OCI-LY1 (cell line): ENCODE results near the gene LIFR.

Experiments used
- H2AFZ ChIP-seq: fragments of 200-600 bp; sonication (generic), shearing (Covaris generic); 2 replicates; pipeline ENCODE4 v1.6.0; 2014; ENCODE audit warnings: antibody characterized with exemption, mild to moderate bottlenecking, low read length
- H3F3A ChIP-seq: fragments of 200-600 bp; sonication (generic), shearing (Covaris generic); 2 replicates; pipeline ENCODE4 v1.6.0; 2014; ENCODE audit warnings: mild to moderate bottlenecking, antibody characterized with exemption, low read length, moderate library complexity; ENCODE audit not compliant: insufficient read depth
- H3K27ac ChIP-seq: fragments of 200-600 bp; sonication (generic); 2 replicates; pipeline ENCODE4 v1.5.1; 2014; ENCODE audit warnings: low read length, mixed run types, mild to moderate bottlenecking, low read depth; ENCODE audit not compliant: poor library complexity, severe bottlenecking
- H3K27me3 ChIP-seq: fragments of 200-600 bp; sonication (generic); 2 replicates; pipeline ENCODE4 v1.6.0; 2014; ENCODE audit warnings: antibody characterized with exemption, mild to moderate bottlenecking, low read length, moderate library complexity; ENCODE audit not compliant: insufficient read depth
- H3K36me3 ChIP-seq: fragments of 200-600 bp; sonication (generic); 2 replicates; pipeline ENCODE4 v1.6.1; 2014; ENCODE audit warnings: mild to moderate bottlenecking, antibody characterized with exemption, low read length, moderate library complexity, mixed read lengths; ENCODE audit not compliant: insufficient read depth
- H3K4me1 ChIP-seq: fragments of 200-600 bp; sonication (generic); 2 replicates; pipeline ENCODE4 v1.5.1; 2014; ENCODE audit warnings: mild to moderate bottlenecking, low read length, moderate library complexity; ENCODE audit not compliant: insufficient read depth, severe bottlenecking
- H3K4me2 ChIP-seq: fragments of 200-600 bp; sonication (generic), shearing (Covaris generic); 2 replicates; pipeline ENCODE4 v1.6.1; 2014; ENCODE audit warnings: low read length
- H3K4me3 ChIP-seq: fragments of 200-600 bp; sonication (generic); 2 replicates; pipeline ENCODE4 v1.5.1; 2014; ENCODE audit warnings: low read length, low read depth, mild to moderate bottlenecking, mixed read lengths; ENCODE audit not compliant: poor library complexity, severe bottlenecking
- H3K79me2 ChIP-seq: fragments of 200-600 bp; shearing (Covaris generic); 2 replicates; pipeline ENCODE4 v1.6.1; 2016; ENCODE audit warnings: mixed run types, low read length, mixed read lengths; ENCODE audit not compliant: insufficient read depth
- H3K9ac ChIP-seq: fragments of 200-600 bp; sonication (generic), shearing (Covaris generic); 2 replicates; pipeline ENCODE4 v1.6.1; 2014; ENCODE audit warnings: mild to moderate bottlenecking, low read length, mixed read lengths
- H3K9me2 ChIP-seq: fragments of 200-600 bp; sonication (generic), shearing (Covaris generic); 2 replicates; pipeline ENCODE4 v1.6.1; 2014; ENCODE audit warnings: low read depth, mild to moderate bottlenecking, low read length, mixed read lengths
- H3K9me3 ChIP-seq: fragments of 200-600 bp; shearing (Covaris generic); 2 replicates; pipeline ENCODE4 v1.6.1; 2014; ENCODE audit warnings: low read length, mixed read lengths
- H4K20me1 ChIP-seq: fragments of 200-600 bp; sonication (generic), shearing (Covaris generic); 2 replicates; pipeline ENCODE4 v1.6.0; 2016; ENCODE audit warnings: mild to moderate bottlenecking, low read length; ENCODE audit not compliant: insufficient read depth
- EZH2 ChIP-seq: fragments of 200-600 bp; sonication (generic), shearing (Covaris generic); IDR thresholded peaks from 2 replicates; pipeline ENCODE4 v1.8.0; 2017; ENCODE audit warnings: borderline replicate concordance, mixed run types, mild to moderate bottlenecking, antibody characterized with exemption, low read length, moderate library complexity, mixed read lengths
- TF ChIP-seq, protein P1 (sequence below): fragments of 200-600 bp; sonication (generic), shearing (Covaris generic); IDR thresholded peaks from 2 replicates; pipeline ENCODE4 v1.5.1; 2017; ENCODE audit warnings: mild to moderate bottlenecking, antibody characterized with exemption, low read length, moderate library complexity, mixed read lengths

LIFR gene

GRCh38 chr5:38602641-38603040 is 46.2 kb upstream of the LIFR start:
- Histone ChIP-seq H3K9me3 (no peaks in the 10 kb centered on the region), H3K27me3 (no peaks in the 10 kb centered on the region), H3K9me2 (no peaks in the 10 kb centered on the region), H3K36me3 (no peaks in the 10 kb centered on the region), H3K4me3 (no peak overlapping the region), H4K20me1 (no peaks in the 10 kb centered on the region), H2AFZ (no peak overlapping the region), H3K27ac (no peak overlapping the region), H3K4me2 (no peak overlapping the region), H3K4me1 (no peaks in the 10 kb centered on the region), H3F3A (no peaks in the 10 kb centered on the region), H3K79me2 (no peaks in the 10 kb centered on the region), H3K9ac (no peak overlapping the region)
- TF ChIP-seq EZH2: no peak
- TF ChIP-seq, protein P1, sequence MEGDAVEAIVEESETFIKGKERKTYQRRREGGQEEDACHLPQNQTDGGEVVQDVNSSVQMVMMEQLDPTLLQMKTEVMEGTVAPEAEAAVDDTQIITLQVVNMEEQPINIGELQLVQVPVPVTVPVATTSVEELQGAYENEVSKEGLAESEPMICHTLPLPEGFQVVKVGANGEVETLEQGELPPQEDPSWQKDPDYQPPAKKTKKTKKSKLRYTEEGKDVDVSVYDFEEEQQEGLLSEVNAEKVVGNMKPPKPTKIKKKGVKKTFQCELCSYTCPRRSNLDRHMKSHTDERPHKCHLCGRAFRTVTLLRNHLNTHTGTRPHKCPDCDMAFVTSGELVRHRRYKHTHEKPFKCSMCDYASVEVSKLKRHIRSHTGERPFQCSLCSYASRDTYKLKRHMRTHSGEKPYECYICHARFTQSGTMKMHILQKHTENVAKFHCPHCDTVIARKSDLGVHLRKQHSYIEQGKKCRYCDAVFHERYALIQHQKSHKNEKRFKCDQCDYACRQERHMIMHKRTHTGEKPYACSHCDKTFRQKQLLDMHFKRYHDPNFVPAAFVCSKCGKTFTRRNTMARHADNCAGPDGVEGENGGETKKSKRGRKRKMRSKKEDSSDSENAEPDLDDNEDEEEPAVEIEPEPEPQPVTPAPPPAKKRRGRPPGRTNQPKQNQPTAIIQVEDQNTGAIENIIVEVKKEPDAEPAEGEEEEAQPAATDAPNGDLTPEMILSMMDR: no peak

DNA sequence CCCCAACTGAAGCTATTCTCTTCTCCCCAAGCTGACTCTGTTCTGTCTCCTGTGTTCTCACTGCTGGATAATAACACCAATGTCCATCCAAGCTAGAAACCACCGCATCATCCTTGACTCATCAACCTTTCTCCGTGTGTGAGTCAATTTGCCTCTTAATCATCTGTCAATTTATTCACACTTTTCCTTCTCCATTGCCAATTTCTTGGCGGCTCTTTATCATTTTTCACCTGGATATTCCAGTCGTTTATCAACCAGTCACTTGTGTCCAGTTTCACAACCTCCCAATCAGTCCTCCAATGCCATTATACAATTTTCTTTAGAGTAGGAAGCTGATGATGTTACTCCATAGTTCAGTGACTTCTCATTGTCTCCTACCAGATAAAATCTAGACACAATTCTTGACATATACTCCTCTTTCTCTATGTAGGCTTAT is 45.4 kb upstream of the LIFR start:
- H3F3A ChIP-seq: no peaks in the 10 kb centered on the region
- no peak overlapping the region for H3K4me2 ChIP-seq
- H3K36me3 ChIP-seq: no peaks in the 10 kb centered on the region
- no peak overlapping the region for H3K27ac ChIP-seq
- H3K79me2 ChIP-seq: no peaks in the 10 kb centered on the region
- TF ChIP-seq, protein P1: no peak
- no peak for TF ChIP-seq EZH2
- H3K9me3 ChIP-seq: no peaks in the 10 kb centered on the region
- H2AFZ ChIP-seq: no peak overlapping the region
- H3K4me1 ChIP-seq: no peaks in the 10 kb centered on the region
- H4K20me1 ChIP-seq: no peaks in the 10 kb centered on the region
- H3K9me2 ChIP-seq: no peaks in the 10 kb centered on the region
- no peaks in the 10 kb centered on the region for H3K27me3 ChIP-seq
- H3K4me3 ChIP-seq: no peak overlapping the region
- no peak overlapping the region for H3K9ac ChIP-seq

GRCh38 chr5:38601133-38601862 is 44.9 kb upstream of the LIFR start:
- no peak for TF ChIP-seq EZH2
- TF ChIP-seq, protein P1: no peak
- no peaks in the 10 kb centered on the region for H3K79me2 ChIP-seq
- H3F3A ChIP-seq: no peaks in the 10 kb centered on the region
- no peak overlapping the region for H3K27ac ChIP-seq
- H3K9ac ChIP-seq: no peak overlapping the region
- H3K4me3 ChIP-seq: no peak overlapping the region
- H3K9me2 ChIP-seq: no peaks in the 10 kb centered on the region
- no peaks in the 10 kb centered on the region for H4K20me1 ChIP-seq
- no peaks in the 10 kb centered on the region for H3K4me1 ChIP-seq
- no peaks in the 10 kb centered on the region for H3K36me3 ChIP-seq
- H2AFZ ChIP-seq: no peak overlapping the region
- no peaks in the 10 kb centered on the region for H3K9me3 ChIP-seq
- no peaks in the 10 kb centered on the region for H3K27me3 ChIP-seq
- H3K4me2 ChIP-seq: no peak overlapping the region
